GM21367 (cell line): Measurements from ENCODE around the gene MRPL52.
"Not testable (repeated sequence)": the region's sequence is repeated elsewhere in the genome, so short reads cannot be mapped to it uniquely, and the experiment has no call there.

ENCODE experiments used
- ATAC-seq: cut with Tn5 transposase; IDR thresholded peaks from one replicate; pipeline ENCODE4 v1.9.1; 2021; ENCODE audit not compliant: unreplicated experiment

Gene MRPL52

GRCh38 chr14:22837750-22838538, 8.3 kb downstream of the MRPL52 start:
- ATAC-seq, result no peak

- ATAC-seq, result no peak
These were observed 8.9 kb downstream of the MRPL52 start for GRCh38 chr14:22838631-22839041.

- ATAC-seq, result no peak
These were observed 9.6 kb downstream of the MRPL52 start for GRCh38 chr14:22839159-22839779.

GRCh38 chr14:22841311-22841710, 11.6 kb downstream of the MRPL52 start:
- no peak for ATAC-seq

- no peak for ATAC-seq
These were observed 12.1 kb downstream of the MRPL52 start for GRCh38 chr14:22841769-22842168.

- no peak for ATAC-seq
These were observed 12.8 kb downstream of the MRPL52 start for GRCh38 chr14:22842211-22843122.

- no peak for ATAC-seq
These were observed 13.6 kb downstream of the MRPL52 start for GRCh38 chr14:22843123-22843925.

- no peak for ATAC-seq
These were observed 14.8 kb downstream of the MRPL52 start for GRCh38 chr14:22844221-22845102.

- ATAC-seq, result no peak
These were observed 15.4 kb downstream of the MRPL52 start for GRCh38 chr14:22845103-22845394.

- no peak for ATAC-seq
These were observed 16.3 kb downstream of the MRPL52 start for GRCh38 chr14:22845821-22846625.

GRCh38 chr14:22846811-22847307, 17.2 kb downstream of the MRPL52 start:
- no peak for ATAC-seq

- ATAC-seq, result no peak
These were observed 18.1 kb downstream of the MRPL52 start for GRCh38 chr14:22847661-22848341.

- no peak for ATAC-seq
These were observed 18.9 kb downstream of the MRPL52 start for GRCh38 chr14:22848351-22849164.

- no peak for ATAC-seq
These were observed 19.6 kb downstream of the MRPL52 start for GRCh38 chr14:22849212-22849819.

GRCh38 chr14:22850944-22851764, 21.5 kb downstream of the MRPL52 start:
- ATAC-seq, result no peak

GRCh38 chr14:22852178-22852577, 22.5 kb downstream of the MRPL52 start:
- ATAC-seq, result not testable (repeated sequence)
